DMS153 (cell line): ENCODE data around the gene MYD88.
"Not testable (repeated sequence)": the region's sequence is repeated elsewhere in the genome, so short reads cannot be mapped to it uniquely, and the experiment has no call there.

Source experiments
- DNase-seq: peaks from one replicate; lab custom pipeline; 2025; lab: John Stamatoyannopoulos, UW

Gene MYD88

GRCh38 chr3:38126121-38126892 lies 12.2 kb upstream of the MYD88 start:
- DNase-seq: no peak

GRCh38 chr3:38127611-38128302 lies 10.7 kb upstream of the MYD88 start:
- DNase-seq: no peak

- no peak for DNase-seq
Observed at GRCh38 chr3:38128303-38128655, 10.2 kb upstream of the MYD88 start.

GRCh38 chr3:38129058-38129457 lies 9.4 kb upstream of the MYD88 start:
- no peak for DNase-seq

GRCh38 chr3:38130631-38131065 lies 7.8 kb upstream of the MYD88 start:
- DNase-seq: no peak

GRCh38 chr3:38131621-38132369 lies 6.7 kb upstream of the MYD88 start:
- DNase-seq: no peak

- no peak for DNase-seq
Observed at GRCh38 chr3:38133209-38133556, 5.3 kb upstream of the MYD88 start.

- no peak for DNase-seq
Observed at GRCh38 chr3:38133557-38134405, 4.7 kb upstream of the MYD88 start.

GRCh38 chr3:38134517-38135143 lies 3.8 kb upstream of the MYD88 start:
- DNase-seq: not testable (repeated sequence)

- not testable (repeated sequence) for DNase-seq
Observed at GRCh38 chr3:38135621-38136277, 2.7 kb upstream of the MYD88 start.

GRCh38 chr3:38136393-38136776 lies 2.1 kb upstream of the MYD88 start:
- no peak for DNase-seq

- DNase-seq: peak; percentile 91
Observed at GRCh38 chr3:38136777-38137614, 1.5 kb upstream of the MYD88 start, which contains the start of gene ACAA1. TSS of gene ACAA1 (minus strand) at chr3:38137127. CDS start at chr3:38137035, 92 bp downstream.

- DNase-seq: no peak
Observed at GRCh38 chr3:38137615-38138348, 679 bp upstream of the MYD88 start.

- DNase-seq: no peak
Observed at GRCh38 chr3:38139191-38139590, 730 bp downstream of the MYD88 start.

GRCh38 chr3:38139652-38140051 lies 1.2 kb downstream of the MYD88 start:
- DNase-seq: no peak

GRCh38 chr3:38140326-38141172 lies 2.1 kb downstream of the MYD88 start:
- no peak for DNase-seq

GRCh38 chr3:38141173-38141951 lies 2.9 kb downstream of the MYD88 start:
- DNase-seq: no peak

GRCh38 chr3:38141952-38142273 lies 3.5 kb downstream of the MYD88 start:
- DNase-seq: no peak
